Right forelimb (tissue), 1 donor: Measurements from ENCODE around the gene RASSF9.
A peak's percentile ranks its signal among the peaks of the same experiment; 100 is the strongest.

ENCODE experiments used
- DNase-seq: peaks from one replicate; pipeline ENCODE4 v3.0.0-alpha.2; 2018

RASSF9 gene

GRCh38 chr12:85836197-85837090 lies at the start of gene RASSF9:
Gene RASSF9 (minus strand): TSS chr12:85836409. CDS start chr12:85836201, 208 bp downstream.
- DNase-seq, result peak; percentile 56

GRCh38 chr12:85883763-85884162 lies 47.6 kb upstream of the RASSF9 start:
- no peak for DNase-seq

- no peak for DNase-seq
Observed at GRCh38 chr12:85877459-85877858, 41.2 kb upstream of the RASSF9 start.

- no peak for DNase-seq
Observed at GRCh38 chr12:85874031-85874461, 37.8 kb upstream of the RASSF9 start, which contains the start of gene NTS. Gene NTS (plus strand): TSS chr12:85874295. CDS start chr12:85874404, 109 bp downstream.

- no peak for DNase-seq
Observed at GRCh38 chr12:85872497-85873091, 36.4 kb upstream of the RASSF9 start.

GRCh38 chr12:85866986-85867776 lies 31.0 kb upstream of the RASSF9 start:
- DNase-seq, result no peak

- no peak for DNase-seq
Observed at GRCh38 chr12:85865890-85866289, 29.7 kb upstream of the RASSF9 start.

- DNase-seq, result no peak
Observed at GRCh38 chr12:85856966-85857365, 20.8 kb upstream of the RASSF9 start.

GRCh38 chr12:85855305-85855704 lies 19.1 kb upstream of the RASSF9 start:
- no peak for DNase-seq

- no peak for DNase-seq
Observed at GRCh38 chr12:85849344-85849743, 13.1 kb upstream of the RASSF9 start.

GRCh38 chr12:85843606-85844310 lies 7.5 kb upstream of the RASSF9 start:
- DNase-seq, result no peak

GRCh38 chr12:85835426-85836196 lies 598 bp downstream of the RASSF9 start:
- DNase-seq, result no peak

- no peak for DNase-seq
Observed at GRCh38 chr12:85834378-85834777, 1.8 kb downstream of the RASSF9 start.

- DNase-seq, result no peak
Observed at GRCh38 chr12:85833579-85833978, 2.6 kb downstream of the RASSF9 start.

GRCh38 chr12:85831327-85831990 lies 4.8 kb downstream of the RASSF9 start:
- DNase-seq, result no peak

- DNase-seq, result no peak
Observed at GRCh38 chr12:85829391-85829790, 6.8 kb downstream of the RASSF9 start.

GRCh38 chr12:85828576-85828975 lies 7.6 kb downstream of the RASSF9 start:
- no peak for DNase-seq

GRCh38 chr12:85825746-85826145 lies 10.5 kb downstream of the RASSF9 start:
- no peak for DNase-seq

- DNase-seq, result no peak
Observed at GRCh38 chr12:85823436-85824180, 12.6 kb downstream of the RASSF9 start.

GRCh38 chr12:85821759-85822158 lies 14.4 kb downstream of the RASSF9 start:
- DNase-seq, result no peak
